ENCODE results near the gene FGG.

DNA sequence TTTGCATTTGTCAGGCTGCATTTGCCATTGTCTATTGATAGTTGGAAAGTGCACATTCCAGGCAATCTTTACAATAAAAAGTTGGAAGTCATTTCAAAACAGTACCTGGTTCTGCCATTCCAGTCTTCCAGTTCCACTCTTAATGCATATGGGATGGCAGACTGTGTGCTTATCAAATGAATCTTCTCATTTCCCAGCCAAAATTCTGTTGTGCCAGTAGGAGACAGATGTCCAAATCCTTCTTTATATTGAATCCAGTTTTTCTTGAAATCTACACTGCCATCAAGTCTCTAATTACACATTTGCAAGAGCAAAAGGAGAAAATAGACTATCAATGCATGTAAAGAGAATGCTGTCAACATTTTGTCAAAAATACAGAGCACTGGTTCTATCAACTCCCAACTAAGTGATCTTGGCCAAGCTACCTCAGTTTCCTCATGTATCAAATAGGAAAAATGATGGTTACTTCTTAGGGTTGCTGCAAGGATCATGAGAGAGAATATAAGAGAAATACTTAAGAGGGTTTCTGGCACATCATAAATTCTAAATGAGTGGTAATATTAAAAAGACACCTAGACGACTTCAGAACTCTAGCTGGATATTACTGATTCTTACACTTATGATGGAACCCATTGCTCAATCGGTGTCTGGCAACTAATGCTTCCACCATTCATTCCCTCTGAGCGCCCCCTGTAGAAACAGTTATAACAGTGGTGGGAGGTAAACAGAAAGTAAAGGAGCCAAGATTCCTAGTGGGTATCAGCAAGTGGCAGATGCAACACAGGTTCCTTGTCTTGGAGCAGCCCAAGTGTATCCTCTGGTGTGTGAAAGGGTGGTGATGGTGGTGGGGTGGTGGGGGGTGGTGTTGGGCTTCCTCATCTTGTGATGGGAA, 3.8 kb downstream of the FGG start:
- TF ChIP-seq, protein P1, sequence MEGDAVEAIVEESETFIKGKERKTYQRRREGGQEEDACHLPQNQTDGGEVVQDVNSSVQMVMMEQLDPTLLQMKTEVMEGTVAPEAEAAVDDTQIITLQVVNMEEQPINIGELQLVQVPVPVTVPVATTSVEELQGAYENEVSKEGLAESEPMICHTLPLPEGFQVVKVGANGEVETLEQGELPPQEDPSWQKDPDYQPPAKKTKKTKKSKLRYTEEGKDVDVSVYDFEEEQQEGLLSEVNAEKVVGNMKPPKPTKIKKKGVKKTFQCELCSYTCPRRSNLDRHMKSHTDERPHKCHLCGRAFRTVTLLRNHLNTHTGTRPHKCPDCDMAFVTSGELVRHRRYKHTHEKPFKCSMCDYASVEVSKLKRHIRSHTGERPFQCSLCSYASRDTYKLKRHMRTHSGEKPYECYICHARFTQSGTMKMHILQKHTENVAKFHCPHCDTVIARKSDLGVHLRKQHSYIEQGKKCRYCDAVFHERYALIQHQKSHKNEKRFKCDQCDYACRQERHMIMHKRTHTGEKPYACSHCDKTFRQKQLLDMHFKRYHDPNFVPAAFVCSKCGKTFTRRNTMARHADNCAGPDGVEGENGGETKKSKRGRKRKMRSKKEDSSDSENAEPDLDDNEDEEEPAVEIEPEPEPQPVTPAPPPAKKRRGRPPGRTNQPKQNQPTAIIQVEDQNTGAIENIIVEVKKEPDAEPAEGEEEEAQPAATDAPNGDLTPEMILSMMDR (IDR thresholded peaks at IDR 0.05) = no peak
- no peak for TF ChIP-seq POLR2A (IDR thresholded peaks at IDR 0.05)

Measured in testis (tissue), 2 donors.